ENCODE measurements around the gene SUN5. TPM values are rescaled to one million over a fixed set of nuclear protein-coding genes. Genes with fewer than 3 reads are reported as not detected.

Gene SUN5
- total RNA-seq, 1 donor from 2014 or later, result not detected

GRCh38 chr20:33043731-33044181 lies 39.5 kb upstream of the SUN5 start:
- ChIA-PET POLR2A (no interaction called here), CTCF (no interaction called here)
- Mint-ChIP-seq H3K36me3 (ENCODE audit: low read depth) (peaks cover 2% of the 10 kb centered on the region), H3K4me1 (no peaks in the 10 kb centered on the region), H3K27me3 (no peaks in the 10 kb centered on the region), H3K4me3 (no peak overlapping the region), H3K27ac (no peak overlapping the region), H3K9me3 (peaks cover 6% of the 10 kb centered on the region)
- TF ChIP-seq, protein P1, sequence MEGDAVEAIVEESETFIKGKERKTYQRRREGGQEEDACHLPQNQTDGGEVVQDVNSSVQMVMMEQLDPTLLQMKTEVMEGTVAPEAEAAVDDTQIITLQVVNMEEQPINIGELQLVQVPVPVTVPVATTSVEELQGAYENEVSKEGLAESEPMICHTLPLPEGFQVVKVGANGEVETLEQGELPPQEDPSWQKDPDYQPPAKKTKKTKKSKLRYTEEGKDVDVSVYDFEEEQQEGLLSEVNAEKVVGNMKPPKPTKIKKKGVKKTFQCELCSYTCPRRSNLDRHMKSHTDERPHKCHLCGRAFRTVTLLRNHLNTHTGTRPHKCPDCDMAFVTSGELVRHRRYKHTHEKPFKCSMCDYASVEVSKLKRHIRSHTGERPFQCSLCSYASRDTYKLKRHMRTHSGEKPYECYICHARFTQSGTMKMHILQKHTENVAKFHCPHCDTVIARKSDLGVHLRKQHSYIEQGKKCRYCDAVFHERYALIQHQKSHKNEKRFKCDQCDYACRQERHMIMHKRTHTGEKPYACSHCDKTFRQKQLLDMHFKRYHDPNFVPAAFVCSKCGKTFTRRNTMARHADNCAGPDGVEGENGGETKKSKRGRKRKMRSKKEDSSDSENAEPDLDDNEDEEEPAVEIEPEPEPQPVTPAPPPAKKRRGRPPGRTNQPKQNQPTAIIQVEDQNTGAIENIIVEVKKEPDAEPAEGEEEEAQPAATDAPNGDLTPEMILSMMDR (IDR thresholded peaks at IDR 0.05), result no peak
- intact Hi-C loops (cut with micrococcal nuclease), result no loop called here
- DNase-seq, result no peak
- ATAC-seq (ENCODE audit: low read depth), result no peak

GRCh38 chr20:33042983-33043730 lies 38.9 kb upstream of the SUN5 start:
- Mint-ChIP-seq H3K4me1 (no peaks in the 10 kb centered on the region), H3K36me3 (ENCODE audit: low read depth) (peaks cover 2% of the 10 kb centered on the region), H3K27ac (no peak overlapping the region), H3K9me3 (peaks cover 6% of the 10 kb centered on the region), H3K4me3 (no peak overlapping the region), H3K27me3 (no peaks in the 10 kb centered on the region)
- ChIA-PET CTCF (no interaction called here), POLR2A (no interaction called here)
- intact Hi-C loops (cut with micrococcal nuclease), result no loop called here
- ATAC-seq (ENCODE audit: low read depth), result no peak
- no peak for DNase-seq
- TF ChIP-seq, protein P1 (IDR thresholded peaks at IDR 0.05), result no peak

- CTCF ChIA-PET, result no interaction called here
- H3K4me1 Mint-ChIP-seq, result no peaks in the 10 kb centered on the region
Observed at GRCh38 chr20:33042430-33042829, 38.2 kb upstream of the SUN5 start.

DNA sequence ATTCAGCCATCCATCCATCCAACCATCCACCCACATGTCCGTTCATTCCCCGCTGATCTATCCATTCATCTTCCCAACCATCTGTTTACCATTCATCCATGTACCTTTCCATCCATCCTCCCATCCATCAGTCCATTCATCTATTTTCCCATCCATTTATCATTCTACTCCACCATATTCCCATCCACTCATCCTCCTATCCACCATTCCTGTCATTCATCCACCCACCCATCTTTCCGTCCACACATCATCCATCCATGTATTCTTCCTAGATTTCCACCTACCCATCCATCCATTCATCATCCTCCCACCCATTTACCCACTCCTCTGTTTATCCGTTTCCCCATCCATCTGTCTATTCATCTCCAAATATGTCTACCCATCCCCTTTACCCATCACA lies 34.0 kb upstream of the SUN5 start:
- no peaks in the 10 kb centered on the region for H3K27me3 Mint-ChIP-seq
- CTCF ChIA-PET, result no interaction called here
- H3K36me3 Mint-ChIP-seq (ENCODE audit: low read depth), result no peaks in the 10 kb centered on the region
- intact Hi-C loops (cut with micrococcal nuclease), result no loop called here
- POLR2A ChIA-PET, result no interaction called here
- no peak for ATAC-seq (ENCODE audit: low read depth)
- no peak overlapping the region for H3K4me3 Mint-ChIP-seq
- no peak for DNase-seq
- TF ChIP-seq, protein P1 (IDR thresholded peaks at IDR 0.05), result no peak
- no peaks in the 10 kb centered on the region for H3K4me1 Mint-ChIP-seq
- no peak overlapping the region for H3K27ac Mint-ChIP-seq
- peaks cover 1% of the 10 kb centered on the region for H3K9me3 Mint-ChIP-seq

More at GRCh38 chr20:33042430-33042829, 38.2 kb upstream of the SUN5 start:
- H3K36me3 Mint-ChIP-seq (ENCODE audit: low read depth), result peaks cover 2% of the 10 kb centered on the region
- DNase-seq (no peak), ATAC-seq (ENCODE audit: low read depth) (no peak)
- intact Hi-C loops (cut with micrococcal nuclease), result no loop called here
- H3K4me3 Mint-ChIP-seq, result no peak overlapping the region
- H3K9me3 Mint-ChIP-seq, result peaks cover 6% of the 10 kb centered on the region
- POLR2A ChIA-PET, result no interaction called here
- H3K27ac Mint-ChIP-seq, result no peak overlapping the region
- H3K27me3 Mint-ChIP-seq, result no peaks in the 10 kb centered on the region
- TF ChIP-seq, protein P1 (IDR thresholded peaks at IDR 0.05), result no peak

DNA sequence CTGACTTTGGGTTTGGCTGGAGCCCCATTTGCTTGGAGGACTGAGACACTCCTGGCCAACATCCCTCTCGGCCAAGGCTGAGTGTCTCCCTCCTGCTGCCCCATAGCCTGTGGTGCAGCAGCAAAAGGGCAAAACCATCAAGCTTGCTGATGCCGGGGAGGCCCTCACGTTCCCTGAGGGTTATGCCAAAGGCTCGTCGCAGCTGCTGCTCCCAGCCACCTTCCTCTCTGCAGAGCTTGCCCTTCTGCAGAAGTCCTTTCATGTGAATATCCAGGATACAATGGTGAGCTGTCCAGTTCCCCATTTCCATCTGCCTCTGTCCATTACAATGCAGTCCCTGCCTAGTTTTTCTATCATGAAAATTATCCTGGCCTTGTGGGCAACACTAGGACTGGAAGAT lies 33.2 kb upstream of the SUN5 start:
- Mint-ChIP-seq H3K4me1 (no peaks in the 10 kb centered on the region), H3K36me3 (ENCODE audit: low read depth) (no peaks in the 10 kb centered on the region), H3K27ac (no peak overlapping the region), H3K9me3 (peaks cover 4% of the 10 kb centered on the region), H3K27me3 (no peaks in the 10 kb centered on the region), H3K4me3 (no peak overlapping the region)
- POLR2A ChIA-PET, result no interaction called here
- DNase-seq (no peak), ATAC-seq (ENCODE audit: low read depth) (no peak)
- intact Hi-C loops (cut with micrococcal nuclease), result no loop called here
- CTCF ChIA-PET, result no interaction called here
- TF ChIP-seq, protein P1 (IDR thresholded peaks at IDR 0.05), result no peak
